Effector CD8-positive, alpha-beta T cell (primary cell): ENCODE results near the gene GLS.
"Not testable (repeated sequence)": the region's sequence is repeated elsewhere in the genome, so short reads cannot be mapped to it uniquely, and the experiment has no call there.

Experiments
- DNase-seq: peaks from one replicate; lab custom pipeline; 2025; lab: John Stamatoyannopoulos, UW

GLS gene

GRCh38 chr2:190993292-190993643 lies 112.6 kb downstream of the GLS start:
- no peak for DNase-seq

DNA sequence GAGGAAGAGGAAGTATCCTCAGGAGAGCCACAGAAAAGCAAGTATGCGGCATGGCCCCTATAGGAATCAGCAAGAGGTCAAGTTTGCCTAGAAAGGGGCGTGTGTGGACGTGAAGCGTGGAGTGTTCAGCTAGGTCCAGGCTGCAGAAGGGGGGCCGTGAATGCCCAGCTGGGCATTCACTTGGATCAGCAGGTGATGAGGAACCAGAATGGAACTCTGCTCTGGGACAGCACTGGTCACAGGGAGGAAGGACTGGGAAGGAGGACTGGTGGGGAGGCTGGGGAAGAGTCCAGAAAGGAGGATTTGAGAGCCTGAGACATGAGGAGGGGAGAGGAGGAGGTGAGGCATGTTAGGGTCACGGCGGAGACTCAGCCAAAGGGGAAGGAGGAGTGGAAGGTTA lies 113.5 kb downstream of the GLS start:
- no peak for DNase-seq

GRCh38 chr2:190995315-190995714 lies 114.7 kb downstream of the GLS start:
- not testable (repeated sequence) for DNase-seq

- DNase-seq: peak; percentile 14
Observed at GRCh38 chr2:190996338-190996946, 115.8 kb downstream of the GLS start.

- DNase-seq: no peak
Observed at GRCh38 chr2:190996947-190997346, 116.3 kb downstream of the GLS start.

- no peak for DNase-seq
Observed at GRCh38 chr2:190997526-190998113, 117.0 kb downstream of the GLS start.

DNA sequence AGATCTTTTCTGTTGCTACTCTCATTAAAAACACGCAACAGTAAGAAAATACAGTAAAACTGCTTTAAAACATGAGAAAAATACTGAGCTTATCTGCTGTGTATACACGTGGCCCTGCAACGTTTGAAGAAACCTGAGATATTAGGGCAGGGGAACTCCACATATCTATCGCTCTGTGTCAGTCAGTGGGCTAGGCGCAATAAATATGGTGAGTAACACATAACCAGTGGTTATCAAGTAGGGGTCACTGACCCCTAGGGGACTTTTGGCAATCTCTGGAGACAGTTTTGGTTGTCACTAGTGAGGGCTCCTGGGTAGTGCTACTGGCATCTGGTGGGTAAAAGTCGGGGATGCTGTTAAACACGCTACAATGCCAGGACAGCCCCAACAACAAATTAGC lies 118.4 kb downstream of the GLS start:
- DNase-seq: no peak

GRCh38 chr2:190999949-191000665 lies 119.5 kb downstream of the GLS start:
- no peak for DNase-seq

DNA sequence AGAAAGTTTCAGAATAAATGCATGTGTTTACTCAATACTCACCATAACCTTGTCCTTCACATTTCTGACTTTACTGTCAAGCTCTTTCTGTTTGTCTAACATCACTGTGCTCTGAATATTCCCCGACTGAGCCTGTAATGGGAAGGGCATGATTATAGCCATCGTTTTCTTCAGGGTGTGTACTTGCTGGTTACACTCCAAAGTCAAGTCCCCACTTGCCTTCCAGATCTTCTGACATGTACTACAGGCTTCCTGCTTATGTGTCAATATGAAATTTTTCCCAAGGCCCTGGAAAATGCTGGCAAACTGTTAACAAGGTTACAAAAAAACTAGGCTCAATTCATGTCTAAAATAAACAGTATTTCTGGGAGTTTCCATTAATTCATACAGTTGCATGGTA lies 120.4 kb downstream of the GLS start:
- no peak for DNase-seq

DNA sequence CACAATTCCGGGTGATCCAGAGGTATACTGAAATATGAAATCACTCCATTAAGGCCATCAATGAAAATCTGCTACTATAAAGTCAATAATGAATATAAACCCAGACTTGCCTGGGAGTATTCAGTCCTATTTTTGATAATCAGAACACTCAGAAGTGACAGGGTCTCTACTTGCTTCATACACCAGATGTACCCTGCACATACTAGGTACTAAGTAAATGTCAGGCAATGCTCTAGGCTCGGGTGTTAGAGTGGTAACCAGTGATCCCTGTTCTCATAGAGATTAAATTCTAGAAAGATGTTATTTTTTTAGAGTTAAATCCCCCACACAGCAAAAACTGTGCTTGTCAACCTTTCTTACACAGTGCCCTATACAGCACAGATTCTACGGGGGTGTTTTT lies 121.0 kb downstream of the GLS start:
- no peak for DNase-seq

DNA sequence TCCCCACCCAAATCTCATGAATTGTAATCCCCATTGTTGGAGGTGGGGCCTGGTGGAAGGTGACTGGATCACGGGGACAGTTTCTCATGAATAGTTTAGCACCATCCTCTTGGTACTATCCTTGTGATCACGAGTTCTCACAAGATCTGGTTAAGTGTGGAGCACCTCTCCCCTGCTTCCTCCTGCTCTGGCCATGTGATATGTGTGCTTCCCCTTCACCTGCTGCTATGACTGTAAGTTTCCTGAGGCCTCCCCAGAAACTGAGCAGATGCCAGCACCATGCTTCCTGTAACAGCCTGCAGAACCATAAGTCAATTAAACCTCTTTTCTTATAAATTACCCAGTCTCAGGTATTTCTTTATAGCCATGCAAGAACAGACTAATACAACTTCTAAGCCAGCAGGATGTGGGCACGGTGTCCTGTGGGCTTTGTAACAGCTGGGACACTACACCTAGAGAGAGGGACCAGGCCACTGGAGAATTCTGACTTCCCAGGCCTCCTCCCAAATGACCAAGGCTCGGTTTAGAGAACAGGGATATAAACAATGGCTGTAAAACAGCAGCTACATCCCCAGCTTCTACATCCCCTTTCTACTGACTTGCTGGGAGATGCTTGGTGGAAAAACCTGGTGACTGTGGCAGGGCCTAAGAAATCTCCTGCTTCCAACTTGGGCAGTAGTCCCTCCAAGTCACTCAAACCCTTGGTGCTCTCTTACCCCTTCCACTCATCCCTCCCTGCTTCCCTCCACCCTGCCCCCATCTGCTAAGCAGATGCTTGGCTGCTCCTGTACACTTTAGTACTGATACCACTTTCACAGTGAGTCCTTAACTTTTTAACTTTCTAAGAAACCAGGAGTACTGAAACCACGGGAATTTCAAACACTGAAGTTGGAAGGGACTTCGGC lies 123.0 kb downstream of the GLS start:
- DNase-seq: no peak

GRCh38 chr2:191006297-191006696 lies 125.7 kb downstream of the GLS start:
- DNase-seq: no peak

GRCh38 chr2:191006997-191007783 lies 126.6 kb downstream of the GLS start:
- DNase-seq: no peak

- DNase-seq: no peak
Observed at GRCh38 chr2:191008286-191008685, 127.7 kb downstream of the GLS start.

DNA sequence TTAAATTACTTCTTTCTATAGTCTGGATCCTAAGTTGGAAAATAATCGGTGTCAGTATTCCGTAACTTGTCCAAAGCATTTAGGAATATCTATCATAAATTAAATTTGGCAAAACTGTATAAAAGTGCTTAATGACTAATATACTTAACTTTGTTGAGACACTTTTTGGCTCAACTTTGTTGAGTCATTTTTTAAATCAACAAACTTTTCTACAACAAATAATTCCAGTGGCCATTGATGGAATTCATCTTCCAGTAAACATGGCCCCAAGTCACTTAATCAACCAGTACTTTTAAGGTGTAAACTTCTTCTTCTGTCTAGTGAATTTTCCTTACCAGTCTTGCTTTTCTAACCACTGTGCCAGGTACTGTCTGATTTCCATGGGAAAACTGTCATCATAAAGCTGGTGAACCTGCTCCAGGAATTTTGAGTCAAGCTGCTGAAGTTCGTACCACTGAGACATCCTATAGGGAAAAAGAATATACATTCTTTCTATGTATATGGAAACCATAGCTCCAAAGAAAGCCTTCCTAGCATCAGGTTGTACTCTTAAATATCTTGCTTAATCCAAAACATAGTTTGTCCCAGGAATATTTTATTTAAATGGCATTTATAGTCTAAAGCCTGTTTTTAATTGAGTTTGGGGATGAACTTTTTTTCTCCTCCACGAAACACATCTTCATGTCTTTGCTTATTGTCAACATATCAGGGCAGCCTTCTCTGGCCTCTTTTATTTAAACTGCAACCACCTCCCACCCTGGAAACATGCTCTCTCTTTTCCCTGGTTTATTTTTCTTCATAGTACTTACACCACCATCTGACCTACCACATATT lies 129.1 kb downstream of the GLS start:
- no peak for DNase-seq

- no peak for DNase-seq
Observed at GRCh38 chr2:191010887-191011885, 130.6 kb downstream of the GLS start.

DNA sequence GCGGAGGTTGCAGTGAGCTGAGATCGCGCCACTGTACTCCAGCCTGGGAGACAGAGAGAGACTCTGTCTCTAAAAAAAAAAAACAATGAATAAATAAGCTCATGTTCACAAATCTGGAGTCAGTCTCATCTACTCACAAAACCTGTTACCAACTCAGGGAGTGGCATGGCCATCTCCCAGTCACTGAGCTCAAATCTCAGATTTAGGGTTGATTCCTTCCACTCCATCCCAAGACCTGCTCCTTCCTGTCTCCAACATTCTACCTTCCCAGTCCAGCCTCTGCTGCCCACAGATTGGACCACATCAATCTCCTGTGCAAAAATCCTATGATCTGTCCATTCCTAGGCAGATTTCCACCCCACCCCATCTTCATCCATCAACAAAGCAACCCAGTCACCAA lies 131.7 kb downstream of the GLS start:
- no peak for DNase-seq

DNA sequence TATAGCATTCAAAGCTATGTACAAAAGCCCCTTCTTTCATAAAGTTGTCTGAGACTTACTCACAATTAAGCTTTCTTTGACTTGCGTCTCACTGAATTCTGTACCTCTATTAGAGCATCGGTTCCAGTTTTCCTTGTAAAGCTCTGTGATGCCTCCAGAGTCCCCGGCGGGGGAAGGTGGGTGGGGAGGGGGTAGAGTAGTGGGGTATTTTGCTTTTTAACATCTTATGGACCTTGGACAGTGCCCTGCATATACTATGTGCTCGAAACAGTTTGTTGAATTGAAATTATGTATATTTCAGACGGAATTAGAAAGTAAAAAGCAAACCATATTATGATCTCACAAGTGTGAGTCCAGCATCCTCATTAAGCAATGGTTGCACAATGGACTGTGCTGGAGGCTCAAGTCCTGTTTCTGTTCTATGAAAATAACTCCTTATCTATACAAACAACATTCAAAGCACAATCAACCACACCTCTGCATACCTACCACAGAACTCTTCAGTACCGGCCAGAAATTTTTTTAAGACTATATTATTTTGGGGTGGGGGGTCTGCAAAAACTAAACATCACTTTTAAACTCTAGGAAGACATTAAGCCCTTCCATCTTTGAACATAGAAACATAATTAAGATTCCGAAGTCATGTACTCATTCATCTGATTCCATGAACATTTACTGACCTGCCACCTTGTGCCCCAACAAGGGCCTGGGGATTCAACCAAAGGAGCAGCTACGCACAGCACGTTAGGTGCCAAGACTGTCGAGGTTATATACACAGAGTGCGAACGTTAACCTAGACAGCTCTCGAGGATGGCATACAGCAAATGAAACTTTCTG lies 132.4 kb downstream of the GLS start:
- DNase-seq: no peak

DNA sequence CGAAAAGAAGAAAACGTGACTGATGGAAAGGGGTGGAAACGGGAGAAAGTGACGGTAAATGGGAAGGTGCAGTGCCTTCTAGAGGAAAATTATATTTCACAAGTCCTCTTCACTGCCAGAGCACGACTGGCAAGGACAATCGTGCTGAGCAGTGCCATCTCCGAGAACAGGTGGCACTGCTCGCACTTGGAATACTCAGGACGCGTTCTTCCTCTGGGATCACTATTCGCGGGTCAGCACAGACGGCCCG lies 133.0 kb downstream of the GLS start:
- no peak for DNase-seq
